ENCODE measurements around the gene ZDHHC21.

Gene ZDHHC21

GRCh38 chr9:14616188-14616982 lies 76.8 kb downstream of the ZDHHC21 start:
- peak; percentile 71 for DNase-seq (ENCODE audit: low spot score)

GRCh38 chr9:14608540-14608939 lies 84.7 kb downstream of the ZDHHC21 start:
- no peak for DNase-seq (ENCODE audit: low spot score)

GRCh38 chr9:14597171-14597799 lies 95.9 kb downstream of the ZDHHC21 start:
- DNase-seq (ENCODE audit: low spot score) = no peak

- no peak for DNase-seq (ENCODE audit: low spot score)
Measured at GRCh38 chr9:14593406-14593805, 99.8 kb downstream of the ZDHHC21 start.

- no peak for DNase-seq (ENCODE audit: low spot score)
Measured at GRCh38 chr9:14591411-14591810, 101.8 kb downstream of the ZDHHC21 start.

- no peak for DNase-seq (ENCODE audit: low spot score)
Measured at GRCh38 chr9:14585730-14586473, 107.3 kb downstream of the ZDHHC21 start.

- DNase-seq (ENCODE audit: low spot score) = no peak
Measured at GRCh38 chr9:14584571-14584970, 108.7 kb downstream of the ZDHHC21 start.

GRCh38 chr9:14578030-14578429 lies 115.2 kb downstream of the ZDHHC21 start:
- no peak for DNase-seq (ENCODE audit: low spot score)

GRCh38 chr9:14574173-14574572 lies 119.1 kb downstream of the ZDHHC21 start:
- DNase-seq (ENCODE audit: low spot score) = no peak

- DNase-seq (ENCODE audit: low spot score) = no peak
Measured at GRCh38 chr9:14573319-14573718, 119.9 kb downstream of the ZDHHC21 start.

GRCh38 chr9:14565352-14566016 lies 127.7 kb downstream of the ZDHHC21 start:
- no peak for DNase-seq (ENCODE audit: low spot score)

- DNase-seq (ENCODE audit: low spot score) = no peak
Measured at GRCh38 chr9:14563902-14564624, 129.2 kb downstream of the ZDHHC21 start.

GRCh38 chr9:14561929-14562405 lies 131.3 kb downstream of the ZDHHC21 start:
- DNase-seq (ENCODE audit: low spot score) = no peak
